Common myeloid progenitor, CD34-positive (primary cell): ENCODE measurements around the gene RNF182.
"Not testable (repeated sequence)": the region's sequence is repeated elsewhere in the genome, so short reads cannot be mapped to it uniquely, and the experiment has no call there.

ENCODE experiments used
- CTCF ChIA-PET: fragments of 350-600 bp; sonication (Branson Sonifier 250); formaldehyde crosslinking; loops from one replicate; lab custom pipeline; 2021; ENCODE audit warnings: antibody characterized with exemption; lab: Charles Lee
- POLR2A ChIA-PET: fragments of 350-600 bp; sonication (Branson Sonifier 250); formaldehyde crosslinking; loops from one replicate; lab custom pipeline; 2021; ENCODE audit warnings: antibody characterized with exemption; lab: Charles Lee
- DNase-seq, 3 donors: peaks; one replicate each; pipeline versions ENCODE4 v3.0.0 to v3.0.0-alpha.2; 2013
- H3K27ac ChIP-seq, 2 experiments: 1 replicate in 1 of 2; 2 replicates in 1 of 2; pipeline ENCODE4 v1.7.0; 2013; ENCODE audit warnings: inconsistent platforms in 2 of 2, low read length in 2 of 2, mild to moderate bottlenecking in 2 of 2, low read depth in 1 of 2, moderate library complexity in 1 of 2; ENCODE audit not compliant: severe bottlenecking in 2 of 2, insufficient read depth in 1 of 2, poor library complexity in 1 of 2
- H3K27me3 ChIP-seq, 5 experiments: replicated peaks in 2 of 5; 1 replicate in 3 of 5; 2 replicates in 2 of 5; pipeline versions ENCODE4 v1.6.1 to v1.7.0; 2013; ENCODE audit warnings: low read length in 4 of 5, mild to moderate bottlenecking in 2 of 5, moderate library complexity in 2 of 5, inconsistent platforms in 1 of 5; ENCODE audit not compliant: insufficient read depth in 5 of 5, control insufficient read depth in 4 of 5
- H3K36me3 ChIP-seq, 4 experiments: 1 replicate in 2 of 4; 2 replicates in 2 of 4; pipeline versions ENCODE4 v1.6.1 to v1.7.0; 2013; ENCODE audit warnings: low read length in 3 of 4, control low read depth in 1 of 4, mild to moderate bottlenecking in 1 of 4; ENCODE audit not compliant: control insufficient read depth in 4 of 4, insufficient read depth in 4 of 4
- H3K4me1 ChIP-seq, 4 experiments: 1 replicate in 3 of 4; 2 replicates in 1 of 4; pipeline versions ENCODE4 v1.6.1 to v1.7.1; 2013; ENCODE audit warnings: low read length in 3 of 4, mild to moderate bottlenecking in 3 of 4, control low read depth in 1 of 4, inconsistent platforms in 1 of 4, moderate library complexity in 1 of 4; ENCODE audit not compliant: control insufficient read depth in 4 of 4, insufficient read depth in 4 of 4; ENCODE audit errors: control extremely low read depth in 1 of 4
- H3K4me3 ChIP-seq, 7 experiments: 1 replicate in 4 of 7; 2 replicates in 3 of 7; pipeline versions ENCODE4 v1.5.1 to v1.7.0; 2013; ENCODE audit warnings: mild to moderate bottlenecking in 7 of 7, low read length in 6 of 7, moderate library complexity in 6 of 7, inconsistent platforms in 2 of 7, low read depth in 2 of 7, control low read depth in 1 of 7; ENCODE audit not compliant: insufficient read depth in 4 of 7, control insufficient read depth in 1 of 7; ENCODE audit errors: extremely low read depth in 1 of 7
- H3K9me3 ChIP-seq, 5 experiments: 1 replicate in 4 of 5; 2 replicates in 1 of 5; pipeline versions ENCODE4 v1.6.1 to v1.7.1; 2013; ENCODE audit warnings: low read length in 4 of 5, mild to moderate bottlenecking in 2 of 5, inconsistent platforms in 1 of 5, low read depth in 1 of 5, moderate library complexity in 1 of 5; ENCODE audit not compliant: control insufficient read depth in 4 of 5, insufficient read depth in 2 of 5; ENCODE audit errors: control extremely low read depth in 1 of 5
- WGBS: methylation state at CpG from one replicate; pipeline ENCODE4 v1.1.5; 2013; ENCODE audit not compliant: insufficient coverage; 5-methylcytosine and 5-hydroxymethylcytosine counted together

Gene RNF182

DNA sequence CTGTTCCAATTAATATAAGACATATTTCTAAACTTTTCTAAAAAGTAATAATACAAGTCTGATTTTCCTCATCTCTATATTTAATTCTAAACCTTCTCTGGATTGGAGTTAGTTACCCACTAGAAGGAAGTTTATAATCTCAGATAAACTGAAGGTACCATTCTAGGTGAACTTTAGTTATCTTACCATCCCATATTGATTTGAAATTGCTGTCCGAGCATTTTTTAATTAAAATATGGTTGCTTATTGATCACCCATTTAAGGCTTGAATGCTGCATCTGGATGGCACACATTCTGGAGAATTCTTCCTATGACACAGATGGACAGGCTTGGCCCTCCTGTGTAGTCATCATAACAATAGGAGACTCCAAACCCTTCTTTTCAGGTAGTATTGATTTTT lies 8.0 kb downstream of the RNF182 start:
- Histone ChIP-seq H3K27me3 (peaks cover 2 to 16% (median 5%) of the 10 kb centered on the region in 5 experiments), H3K9me3 (no peaks in the 10 kb centered on the region), H3K27ac (no peak overlapping the region), H3K4me1 (no peaks in the 10 kb centered on the region), H3K36me3 (no peaks in the 10 kb centered on the region), H3K4me3 (no peak overlapping the region)
- DNase-seq = no peak
- CTCF ChIA-PET = interaction anchor here (0.6 kb wide), 1 partner anchor 406 kb away, joined by 3 read pairs; no protein-coding TSS in a partner anchor
- POLR2A ChIA-PET = no interaction called here
- WGBS = 100% methylated on average over 1 of the region's 1 CpG

DNA sequence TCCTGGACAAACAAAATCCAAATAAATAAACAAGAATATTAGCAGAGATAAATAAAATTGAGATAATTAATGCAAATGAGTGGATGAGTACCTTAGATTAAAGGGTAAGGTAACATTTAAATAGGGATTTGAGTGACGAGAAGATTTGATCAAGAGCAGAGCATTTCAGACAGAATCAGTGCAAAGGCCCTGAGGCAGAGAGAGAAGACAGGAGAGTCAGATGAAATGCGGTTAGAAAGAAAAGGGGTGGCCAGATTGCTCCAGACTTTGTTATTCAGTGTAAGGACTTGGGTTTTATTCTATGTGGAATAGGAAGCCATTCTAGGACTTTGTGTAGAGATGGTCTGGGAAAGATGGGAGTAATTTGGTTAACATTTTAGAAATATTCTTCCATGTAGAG lies 10.0 kb downstream of the RNF182 start:
- no peaks in the 10 kb centered on the region for H3K9me3 ChIP-seq
- no peaks in the 10 kb centered on the region for H3K36me3 ChIP-seq
- H3K27ac ChIP-seq = no peak overlapping the region
- no peaks in the 10 kb centered on the region for H3K4me1 ChIP-seq
- WGBS = 93% methylated on average over 2 of the region's 2 CpGs
- no peak overlapping the region for H3K4me3 ChIP-seq
- POLR2A ChIA-PET = no interaction called here
- no peak for DNase-seq
- CTCF ChIA-PET = interaction anchor here (0.6 kb wide), 1 partner anchor 685 kb away, joined by 3 read pairs; no protein-coding TSS in a partner anchor
- H3K27me3 ChIP-seq = peaks cover 0 to 4% (median 1%) of the 10 kb centered on the region in 5 experiments

DNA sequence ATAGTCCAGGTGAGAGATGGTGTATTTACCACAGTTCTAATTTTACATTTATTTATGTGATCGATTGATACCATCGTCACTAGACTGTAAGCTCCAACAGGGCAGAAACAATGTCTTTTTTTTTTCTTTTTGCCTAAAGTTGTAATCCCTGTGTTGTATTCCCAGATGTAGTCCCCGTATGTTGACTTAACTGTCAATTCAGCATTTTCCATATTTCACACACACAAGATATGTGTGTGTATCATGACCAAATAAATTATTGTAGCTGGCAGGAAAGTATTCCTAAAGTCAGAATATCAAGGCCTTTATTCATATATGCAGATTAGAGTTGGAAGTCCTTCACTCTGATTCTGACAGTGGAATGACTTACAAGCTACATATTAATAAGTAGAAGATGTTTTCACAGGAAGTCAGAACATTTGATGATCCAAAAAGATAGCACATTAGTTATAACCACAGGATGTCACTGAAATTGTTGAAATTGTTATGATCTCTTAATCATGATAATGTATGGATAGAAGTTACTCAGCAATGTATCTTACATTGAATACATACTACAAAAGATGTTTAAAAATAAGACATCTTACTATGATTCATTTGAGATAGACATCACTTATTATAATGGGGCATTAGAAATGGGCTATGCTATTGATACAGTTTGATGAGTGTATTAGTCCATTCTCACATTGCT lies 10.6 kb downstream of the RNF182 start:
- 100% methylated on average over 1 of the region's 3 CpGs for WGBS

DNA sequence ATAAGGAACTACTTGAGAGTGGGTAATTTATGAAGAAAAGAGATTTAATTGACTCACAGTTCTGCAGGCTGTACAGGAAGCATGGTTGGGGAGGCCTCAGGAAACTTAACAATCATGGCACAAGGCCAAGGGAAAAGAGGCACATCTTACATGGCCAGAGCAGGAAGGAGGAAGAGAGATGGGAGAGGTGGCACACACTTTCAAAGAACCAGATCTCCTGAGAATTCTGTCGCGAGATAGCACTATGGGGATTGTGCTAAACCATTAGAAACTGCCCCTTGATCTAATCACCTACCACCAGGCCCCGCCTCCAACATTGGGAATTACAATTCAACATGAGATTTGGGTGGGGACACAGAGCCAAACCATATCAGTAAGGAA lies 11.1 kb downstream of the RNF182 start:
- H3K9me3 ChIP-seq, POLR2A ChIA-PET, H3K4me1 ChIP-seq, H3K27me3 ChIP-seq, H3K36me3 ChIP-seq, H3K4me3 ChIP-seq, H3K27ac ChIP-seq, DNase-seq: not testable (repeated sequence)
- CTCF ChIA-PET = interaction anchor here (0.7 kb wide), 1 partner anchor 12 kb away, joined by 5 read pairs; the partner anchor contains the start of gene RNF182
- 89% methylated on average over 3 of the region's 3 CpGs for WGBS

More for the DNA sequence above, 10.6 kb downstream of the RNF182 start:
- ChIA-PET POLR2A (no interaction called here), CTCF (no interaction called here)
- Histone ChIP-seq H3K4me1 (no peaks in the 10 kb centered on the region), H3K36me3 (no peaks in the 10 kb centered on the region), H3K27ac (no peak overlapping the region), H3K27me3 (peaks cover 0 to 1% (median under 1%) of the 10 kb centered on the region in 5 experiments), H3K9me3 (no peaks in the 10 kb centered on the region), H3K4me3 (no peak overlapping the region)
- DNase-seq = no peak

DNA sequence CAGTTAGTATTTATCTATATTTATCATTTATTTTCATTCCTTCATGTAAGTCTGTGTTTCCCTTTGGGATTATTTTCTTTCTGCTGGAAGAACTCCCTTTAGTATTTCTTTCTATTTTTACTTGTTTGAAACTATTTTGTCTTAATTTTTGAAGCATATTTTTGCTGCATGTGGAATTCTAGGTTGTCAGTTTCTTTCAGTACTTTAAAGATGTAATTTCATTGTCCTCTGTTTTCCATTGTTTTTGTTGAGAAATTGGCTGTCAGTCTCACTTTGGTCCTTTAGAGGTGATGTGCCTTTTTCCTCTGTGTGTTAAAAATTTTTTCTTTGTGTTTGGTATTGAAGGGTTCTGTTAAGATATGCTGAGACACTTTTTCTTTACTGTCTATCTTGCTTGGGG lies 17.1 kb downstream of the RNF182 start:
- no peak overlapping the region for H3K4me3 ChIP-seq
- H3K36me3 ChIP-seq = no peaks in the 10 kb centered on the region
- ChIA-PET CTCF (no interaction called here), POLR2A (no interaction called here)
- H3K4me1 ChIP-seq = no peaks in the 10 kb centered on the region
- no peak overlapping the region for H3K27ac ChIP-seq
- H3K9me3 ChIP-seq = peaks cover 0 to 10% (median 0%) of the 10 kb centered on the region in 5 experiments
- H3K27me3 ChIP-seq = peaks cover 0 to 2% (median 0%) of the 10 kb centered on the region in 5 experiments
- DNase-seq = peak in 1 of 3 donors; percentile 25

DNA sequence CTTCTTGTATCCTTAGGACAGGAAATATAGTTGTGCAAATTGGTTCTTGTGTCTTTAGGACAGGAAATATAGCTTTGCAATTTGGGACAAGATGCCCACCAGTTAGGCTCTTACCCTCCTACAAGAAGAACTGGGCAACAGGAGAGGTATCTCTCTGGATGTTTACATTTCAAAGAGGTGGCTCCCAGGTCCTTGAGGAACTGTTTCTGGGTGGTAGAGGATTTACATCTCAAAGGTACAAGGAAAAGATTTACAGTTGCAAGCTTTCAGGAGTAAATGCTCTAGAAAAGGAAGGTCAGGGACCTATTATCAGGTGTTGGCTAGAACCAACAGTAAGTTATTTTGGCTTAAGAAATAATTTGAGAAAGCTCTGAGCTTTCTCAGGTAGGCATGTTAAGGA lies 19.2 kb downstream of the RNF182 start:
- Histone ChIP-seq H3K27me3 (peaks cover 0 to 2% (median 0%) of the 10 kb centered on the region in 5 experiments), H3K27ac (no peak overlapping the region), H3K9me3 (peaks cover 0 to 10% (median 0%) of the 10 kb centered on the region in 5 experiments), H3K36me3 (no peaks in the 10 kb centered on the region), H3K4me3 (no peak overlapping the region), H3K4me1 (no peaks in the 10 kb centered on the region)
- ChIA-PET POLR2A (no interaction called here), CTCF (interaction anchor here (1.2 kb wide), 1 partner anchor 29 kb away, joined by 3 read pairs; no protein-coding TSS in a partner anchor)
- no peak for DNase-seq

DNA sequence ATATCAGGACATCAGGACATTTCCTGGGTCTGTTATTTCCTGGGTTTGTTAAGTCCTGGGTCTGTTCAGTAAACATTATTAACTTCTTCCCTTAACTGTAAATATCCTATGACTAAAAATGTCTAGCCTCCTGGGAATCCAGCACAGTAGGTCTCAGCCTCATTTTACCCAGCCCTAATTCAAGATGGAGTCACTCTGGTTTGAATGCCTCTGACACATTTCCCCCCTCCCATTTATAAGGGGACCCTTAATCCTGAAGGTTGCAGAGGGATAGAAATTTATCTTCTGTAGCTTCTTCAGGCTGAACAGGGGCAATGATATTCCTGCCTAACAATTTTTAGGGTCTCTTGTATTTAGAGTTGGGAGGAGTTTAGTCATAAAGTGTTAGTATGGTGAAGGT lies 21.8 kb downstream of the RNF182 start:
- POLR2A ChIA-PET = no interaction called here
- H3K36me3 ChIP-seq = no peaks in the 10 kb centered on the region

More for the DNA sequence above, 21.8 kb downstream of the RNF182 start:
- Histone ChIP-seq H3K27ac (no peak overlapping the region), H3K4me1 (no peaks in the 10 kb centered on the region), H3K27me3 (peaks cover 0 to 2% (median 0%) of the 10 kb centered on the region in 5 experiments), H3K9me3 (peaks cover 0 to 10% (median 3%) of the 10 kb centered on the region in 5 experiments), H3K4me3 (no peak overlapping the region)
- CTCF ChIA-PET = no interaction called here
- no peak for DNase-seq
